ENCODE data around the gene RIMKLB.

DNA sequence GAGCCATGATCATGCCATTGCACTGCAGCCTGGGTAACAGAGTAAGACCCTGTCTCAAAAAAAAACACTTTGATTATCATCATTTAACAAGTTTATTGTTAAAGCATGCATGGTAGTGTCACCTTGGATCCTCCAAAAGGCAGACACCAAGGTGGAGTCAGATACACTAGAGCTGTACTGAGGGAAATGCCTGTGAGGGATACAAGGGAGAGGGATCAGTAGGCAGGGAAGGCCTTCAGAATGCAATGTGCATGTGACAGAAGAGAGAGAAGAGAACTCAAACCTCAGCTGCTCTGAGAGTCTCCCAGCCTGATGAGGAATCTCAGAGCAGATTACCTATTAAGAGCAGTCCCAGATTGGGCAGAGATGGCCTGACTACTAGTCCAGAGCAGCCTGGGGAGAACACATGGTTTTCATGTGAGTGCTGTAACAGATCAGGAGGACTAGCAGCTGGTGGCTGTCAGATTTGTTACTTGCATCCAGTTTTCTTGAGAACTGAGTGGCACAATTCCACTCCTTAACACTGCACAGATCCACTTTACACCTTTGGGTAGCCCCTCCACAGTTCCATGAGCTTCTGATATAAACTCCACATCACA is 86.6 kb downstream of the RIMKLB start:
- TF ChIP-seq POLR2A (IDR thresholded peaks at IDR 0.05): no peak
- TF ChIP-seq, protein P1, sequence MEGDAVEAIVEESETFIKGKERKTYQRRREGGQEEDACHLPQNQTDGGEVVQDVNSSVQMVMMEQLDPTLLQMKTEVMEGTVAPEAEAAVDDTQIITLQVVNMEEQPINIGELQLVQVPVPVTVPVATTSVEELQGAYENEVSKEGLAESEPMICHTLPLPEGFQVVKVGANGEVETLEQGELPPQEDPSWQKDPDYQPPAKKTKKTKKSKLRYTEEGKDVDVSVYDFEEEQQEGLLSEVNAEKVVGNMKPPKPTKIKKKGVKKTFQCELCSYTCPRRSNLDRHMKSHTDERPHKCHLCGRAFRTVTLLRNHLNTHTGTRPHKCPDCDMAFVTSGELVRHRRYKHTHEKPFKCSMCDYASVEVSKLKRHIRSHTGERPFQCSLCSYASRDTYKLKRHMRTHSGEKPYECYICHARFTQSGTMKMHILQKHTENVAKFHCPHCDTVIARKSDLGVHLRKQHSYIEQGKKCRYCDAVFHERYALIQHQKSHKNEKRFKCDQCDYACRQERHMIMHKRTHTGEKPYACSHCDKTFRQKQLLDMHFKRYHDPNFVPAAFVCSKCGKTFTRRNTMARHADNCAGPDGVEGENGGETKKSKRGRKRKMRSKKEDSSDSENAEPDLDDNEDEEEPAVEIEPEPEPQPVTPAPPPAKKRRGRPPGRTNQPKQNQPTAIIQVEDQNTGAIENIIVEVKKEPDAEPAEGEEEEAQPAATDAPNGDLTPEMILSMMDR (IDR thresholded peaks at IDR 0.05): no peak
- no peak for TF ChIP-seq EP300 (IDR thresholded peaks at IDR 0.05)
